Hepatocyte (in vitro differentiated cells): ENCODE measurements around the gene EPB41L4B. TPM values are rescaled to one million over a fixed set of nuclear protein-coding genes. Genes with fewer than 3 reads are reported as not detected.
"Not testable (repeated sequence)": the region's sequence is repeated elsewhere in the genome, so short reads cannot be mapped to it uniquely, and the experiment has no call there.

Source experiments
- DNase-seq: peaks from one replicate; pipeline ENCODE4 v3.0.0-alpha.2; 2016; ENCODE audit warnings: low spot score
- H2AFZ ChIP-seq: fragments of 200-600 bp; sonication (generic); 2 replicates; pipeline ENCODE4 v1.6.0; 2016; ENCODE audit warnings: antibody characterized with exemption, mild to moderate bottlenecking
- H3K27ac ChIP-seq: fragments of 200-600 bp; sonication (generic); 2 replicates; pipeline ENCODE4 v1.5.1; 2016; ENCODE audit warnings: mild to moderate bottlenecking
- H3K27me3 ChIP-seq: fragments of 200-600 bp; sonication (generic); 2 replicates; pipeline ENCODE4 v1.6.1; 2016
- H3K36me3 ChIP-seq: fragments of 200-600 bp; sonication (generic); replicated peaks from 2 replicates; pipeline ENCODE4 v1.5.1; 2016; ENCODE audit warnings: low read depth; ENCODE audit not compliant: insufficient read depth
- H3K4me1 ChIP-seq: fragments of 200-600 bp; sonication (generic); 2 replicates; pipeline ENCODE4 v1.5.1; 2016; ENCODE audit warnings: mild to moderate bottlenecking, moderate library complexity; ENCODE audit not compliant: insufficient read depth
- H3K4me2 ChIP-seq: fragments of 200-600 bp; sonication (generic); 2 replicates; pipeline ENCODE4 v1.6.0; 2016
- H3K4me3 ChIP-seq: fragments of 200-600 bp; sonication (generic); 2 replicates; pipeline ENCODE4 v1.5.1; 2016; ENCODE audit warnings: mild to moderate bottlenecking
- H3K79me2 ChIP-seq: fragments of 200-600 bp; sonication (generic); 2 replicates; pipeline ENCODE4 v1.6.0; 2017; ENCODE audit warnings: mild to moderate bottlenecking
- H3K9me2 ChIP-seq: fragments of 200-600 bp; sonication (generic); replicated peaks from 2 replicates; pipeline ENCODE4 v1.6.0; 2017; ENCODE audit warnings: mild to moderate bottlenecking; ENCODE audit not compliant: insufficient read depth
- H3K9me3 ChIP-seq: fragments of 200-600 bp; sonication (generic); 2 replicates; pipeline ENCODE4 v1.5.1; 2016; ENCODE audit warnings: low read depth, mild to moderate bottlenecking
- H4K20me1 ChIP-seq: fragments of 200-600 bp; sonication (generic); 2 replicates; pipeline ENCODE4 v1.6.0; 2016; ENCODE audit warnings: mild to moderate bottlenecking; ENCODE audit not compliant: insufficient read depth, poor library complexity, severe bottlenecking
- EZH2 ChIP-seq: fragments of 200-600 bp; sonication (generic); IDR thresholded peaks from 2 replicates; pipeline ENCODE4 v1.6.1; 2016; ENCODE audit warnings: antibody characterized with exemption, mild to moderate bottlenecking, borderline replicate concordance
- EZH2phosphoT487 ChIP-seq: fragments of 200-600 bp; sonication (generic); IDR thresholded peaks from one replicate; pipeline ENCODE4 v1.6.1; 2018; ENCODE audit warnings: antibody characterized with exemption, mild to moderate bottlenecking, low read depth, moderate library complexity; ENCODE audit not compliant: unreplicated experiment, severe bottlenecking
- WGBS: methylation state at CpG from one replicate; pipeline ENCODE4 v1.1.6; 2016; ENCODE audit warnings: low lambda C conversion rate; ENCODE audit errors: missing lambda C conversion rate; 5-methylcytosine and 5-hydroxymethylcytosine counted together
- polyA plus RNA-seq: library from polyadenylated mRNA; unstranded; fragments of >200 nt; fragmentation: Nextera tagmentation; extraction: Ambion mirVana; gene quantifications from 2 replicates; pipeline ENCODE4 v1.2.1, GENCODE V29; 2016
- total RNA-seq: library from RNA; depleted of rRNA; stranded (reverse); fragments of >200 nt; gene quantifications from 2 replicates; pipeline ENCODE4 v1.2.3, GENCODE V29; 2014
- TF ChIP-seq, protein P1 (sequence below): fragments of 200-600 bp; sonication (generic); IDR thresholded peaks from 2 replicates; pipeline ENCODE4 v1.5.1; 2016; ENCODE audit warnings: antibody characterized with exemption, mild to moderate bottlenecking; ENCODE audit not compliant: poor library complexity

Gene EPB41L4B
- total RNA-seq, result 20.6 and 23.1 TPM in 2 replicates
- polyA plus RNA-seq, result 11.1 and 12.2 TPM in 2 replicates

DNA sequence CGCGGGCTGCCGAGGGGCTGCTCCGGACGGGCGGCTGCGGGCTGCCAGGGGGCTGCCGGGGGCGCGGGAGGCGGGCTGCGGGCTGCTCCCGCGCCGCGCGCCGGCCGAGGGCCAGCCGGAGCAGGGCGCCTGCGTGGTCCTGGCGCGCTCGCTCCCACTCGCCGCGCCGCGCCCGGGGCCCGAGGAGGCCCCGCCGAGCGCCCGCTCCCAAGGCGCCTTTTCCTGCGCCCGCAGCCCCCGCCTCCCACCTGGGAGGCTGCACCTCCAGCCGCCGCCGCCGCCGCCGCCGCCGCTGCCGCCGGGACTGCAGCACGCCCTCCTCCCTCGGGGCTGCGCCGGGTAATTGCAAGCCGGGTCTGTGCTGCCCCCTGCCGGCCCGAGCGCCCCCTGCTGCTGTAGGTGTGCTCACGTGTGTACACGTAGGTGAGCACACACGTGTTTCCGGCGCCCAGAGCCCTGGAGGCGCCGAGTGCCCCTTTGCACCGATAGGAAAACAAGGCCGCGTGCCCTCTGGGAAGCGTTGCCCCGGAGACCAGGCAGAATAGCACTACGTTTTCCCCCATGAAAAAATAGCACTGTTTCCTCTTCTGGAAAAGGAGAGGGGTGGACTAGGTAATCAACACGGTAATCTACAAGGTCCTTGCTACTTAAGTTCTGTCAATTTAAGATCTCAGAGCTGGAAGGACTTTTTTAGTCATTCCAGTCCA lies at the start of gene EPB41L4B:
Gene EPB41L4B (minus strand): TSS at position 318 of the 707 bp plus-strand sequence. CDS start 613 bp downstream, outside the sequence.
- Histone ChIP-seq H2AFZ (peak within 1 kb of the TSS; percentile 44), H3K36me3 (no peaks in the 10 kb centered on the region), H3K27me3 (peaks cover 2% of the 10 kb centered on the region), H3K79me2 (peaks cover 38% of the 10 kb centered on the region), H3K9me3 (no peaks in the 10 kb centered on the region), H3K4me1 (peaks cover 16% of the 10 kb centered on the region), H4K20me1 (no peaks in the 10 kb centered on the region), H3K9me2 (no peaks in the 10 kb centered on the region), H3K27ac (peak within 1 kb of the TSS; percentile 81), H3K4me3 (peak within 1 kb of the TSS; percentile 70), H3K4me2 (peak within 1 kb of the TSS; percentile 90)
- WGBS, result 4% methylated on average over 14 of the region's 72 CpGs
- DNase-seq, result peak; percentile 97
- no peak for TF ChIP-seq EZH2
- TF ChIP-seq, protein P1, sequence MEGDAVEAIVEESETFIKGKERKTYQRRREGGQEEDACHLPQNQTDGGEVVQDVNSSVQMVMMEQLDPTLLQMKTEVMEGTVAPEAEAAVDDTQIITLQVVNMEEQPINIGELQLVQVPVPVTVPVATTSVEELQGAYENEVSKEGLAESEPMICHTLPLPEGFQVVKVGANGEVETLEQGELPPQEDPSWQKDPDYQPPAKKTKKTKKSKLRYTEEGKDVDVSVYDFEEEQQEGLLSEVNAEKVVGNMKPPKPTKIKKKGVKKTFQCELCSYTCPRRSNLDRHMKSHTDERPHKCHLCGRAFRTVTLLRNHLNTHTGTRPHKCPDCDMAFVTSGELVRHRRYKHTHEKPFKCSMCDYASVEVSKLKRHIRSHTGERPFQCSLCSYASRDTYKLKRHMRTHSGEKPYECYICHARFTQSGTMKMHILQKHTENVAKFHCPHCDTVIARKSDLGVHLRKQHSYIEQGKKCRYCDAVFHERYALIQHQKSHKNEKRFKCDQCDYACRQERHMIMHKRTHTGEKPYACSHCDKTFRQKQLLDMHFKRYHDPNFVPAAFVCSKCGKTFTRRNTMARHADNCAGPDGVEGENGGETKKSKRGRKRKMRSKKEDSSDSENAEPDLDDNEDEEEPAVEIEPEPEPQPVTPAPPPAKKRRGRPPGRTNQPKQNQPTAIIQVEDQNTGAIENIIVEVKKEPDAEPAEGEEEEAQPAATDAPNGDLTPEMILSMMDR, result peak; percentile 98

DNA sequence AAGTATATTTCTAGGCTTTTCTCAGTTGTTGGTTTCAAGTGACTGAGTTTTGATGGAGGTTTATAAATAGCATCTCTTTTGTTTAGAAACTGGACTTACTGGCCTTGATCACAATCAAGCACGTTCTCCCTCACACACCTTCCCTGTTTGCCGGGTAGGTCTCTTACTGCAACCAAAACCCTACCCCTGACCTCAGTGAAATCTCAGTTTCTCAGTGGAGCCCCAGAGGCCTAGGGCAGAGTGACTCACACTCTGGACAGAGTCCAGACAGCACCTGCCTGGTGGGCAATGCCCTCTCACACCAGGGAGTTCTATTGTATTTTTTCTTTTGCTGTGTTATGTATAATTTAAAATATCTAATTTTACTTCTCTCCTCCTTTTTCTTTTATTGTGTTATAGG lies 48.4 kb upstream of the EPB41L4B start:
- Histone ChIP-seq H3K4me3 (no peak overlapping the region), H2AFZ (no peak overlapping the region), H3K9me2 (no peaks in the 10 kb centered on the region), H3K27me3 (no peaks in the 10 kb centered on the region), H3K4me1 (no peaks in the 10 kb centered on the region), H3K36me3 (no peaks in the 10 kb centered on the region), H3K27ac (no peak overlapping the region), H4K20me1 (no peaks in the 10 kb centered on the region), H3K4me2 (no peak overlapping the region), H3K79me2 (no peaks in the 10 kb centered on the region), H3K9me3 (no peaks in the 10 kb centered on the region)
- DNase-seq, result peak; percentile 22
- no peak for TF ChIP-seq EZH2phosphoT487
- TF ChIP-seq, protein P1, result no peak
- TF ChIP-seq EZH2, result no peak
- 77% methylated on average over 2 of the region's 2 CpGs for WGBS

DNA sequence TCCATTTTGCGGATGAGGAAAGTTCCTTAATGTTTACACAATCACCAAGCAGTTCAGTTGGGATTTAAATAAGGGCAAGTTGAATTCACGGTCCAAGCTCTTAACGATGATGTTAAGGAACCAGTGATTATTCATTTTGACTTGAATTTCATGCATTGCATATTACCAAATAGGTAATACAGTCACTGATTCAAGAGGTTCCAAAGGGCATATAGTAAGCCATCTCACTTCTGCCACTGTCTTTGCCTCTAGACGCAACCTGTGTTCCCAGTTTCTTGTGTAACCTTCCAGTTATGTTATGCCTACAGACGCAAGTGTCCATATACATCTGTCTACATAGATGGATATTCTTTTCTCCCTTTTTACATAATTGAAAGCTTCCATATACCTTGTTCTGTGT lies 39.9 kb upstream of the EPB41L4B start:
- Histone ChIP-seq H3K4me1 (no peaks in the 10 kb centered on the region), H3K9me3 (no peaks in the 10 kb centered on the region), H3K79me2 (no peaks in the 10 kb centered on the region), H4K20me1 (no peaks in the 10 kb centered on the region), H3K36me3 (no peaks in the 10 kb centered on the region), H3K4me2 (no peak overlapping the region), H2AFZ (no peak overlapping the region), H3K27ac (no peak overlapping the region), H3K4me3 (no peak overlapping the region), H3K27me3 (no peaks in the 10 kb centered on the region), H3K9me2 (no peaks in the 10 kb centered on the region)
- 86% methylated on average over 5 of the region's 5 CpGs for WGBS
- DNase-seq, result no peak
- TF ChIP-seq, protein P1, result no peak
- TF ChIP-seq EZH2phosphoT487 (no peak), EZH2 (no peak)

- not testable (repeated sequence) for H4K20me1 ChIP-seq, H3K27me3 ChIP-seq, H3K9me3 ChIP-seq, DNase-seq, H3K4me3 ChIP-seq, H3K79me2 ChIP-seq, H3K4me1 ChIP-seq, H3K9me2 ChIP-seq, H3K36me3 ChIP-seq, H2AFZ ChIP-seq
- 70% methylated on average over 8 of the region's 8 CpGs for WGBS
- Histone ChIP-seq H3K4me2 (peak overlapping the region; percentile 50), H3K27ac (peak overlapping the region; percentile 64)
Measured at GRCh38 chr9:109358968-109359603, 38.2 kb upstream of the EPB41L4B start.
